B cell (primary cell): ENCODE results near the gene STAB1. TPM values are rescaled to one million over a fixed set of nuclear protein-coding genes. Genes with fewer than 3 reads are reported as not detected.

Source experiments
- ATAC-seq: fragments of 200-7000 bp; cut with Tn5 transposase; one replicate; pipeline ENCODE4 v1.10.0; 2021; ENCODE audit warnings: low read depth, mild to moderate bottlenecking, moderate number of reproducible peaks, moderate library complexity
- CTCF ChIA-PET: fragments of 350-600 bp; sonication (Branson Sonifier 250); formaldehyde crosslinking; loops from one replicate; lab custom pipeline; 2021; ENCODE audit warnings: antibody characterized with exemption, inconsistent platforms; lab: Charles Lee
- POLR2A ChIA-PET: fragments of 350-600 bp; sonication (Branson Sonifier 250); formaldehyde crosslinking; loops from one replicate; lab custom pipeline; 2021; ENCODE audit warnings: antibody characterized with exemption; lab: Charles Lee
- DNase-seq: peaks from one replicate; pipeline ENCODE4 v3.0.0; 2013
- H2AFZ ChIP-seq: 2 replicates; pipeline ENCODE4 v1.6.1; 2012; ENCODE audit warnings: mild to moderate bottlenecking, low read depth, low read length; ENCODE audit not compliant: insufficient read depth, poor library complexity, severe bottlenecking
- H3K27ac ChIP-seq, 2 donors: 1 replicate in 1 of 2; 2 replicates in 1 of 2; pipeline ENCODE4 v1.5.1; 2012 to 2013; ENCODE audit warnings: low read length in 2 of 2, mild to moderate bottlenecking in 2 of 2, moderate library complexity in 1 of 2
- H3K27me3 ChIP-seq, 4 experiments: fragments of 200-600 bp in 1 of 4; sonication (generic) in 1 of 4; replicated peaks in 1 of 4; 1 replicate in 2 of 4; 2 replicates in 2 of 4; pipeline versions ENCODE4 v1.6.1 to v1.7.0; 2013 to 2016; ENCODE audit warnings: low read length in 3 of 4, mild to moderate bottlenecking in 2 of 4, mixed read lengths in 1 of 4, moderate library complexity in 1 of 4; ENCODE audit not compliant: insufficient read depth in 4 of 4, control insufficient read depth in 3 of 4; ENCODE audit errors: control extremely low read depth in 1 of 4
- H3K36me3 ChIP-seq, 2 experiments: replicated peaks in 1 of 2; 1 replicate in 1 of 2; 2 replicates in 1 of 2; pipeline versions ENCODE4 v1.6.1 to v1.7.1; 2013; ENCODE audit warnings: low read length in 1 of 2; ENCODE audit not compliant: insufficient read depth in 2 of 2, control insufficient read depth in 1 of 2; ENCODE audit errors: control extremely low read depth in 1 of 2, extremely low read depth in 1 of 2
- H3K4me1 ChIP-seq, 2 donors: fragments of 200-600 bp in 1 of 2; sonication (generic) in 1 of 2; 1 replicate in 1 of 2; 2 replicates in 1 of 2; pipeline versions ENCODE4 v1.5.1 to v1.6.1; 2013 to 2017; ENCODE audit warnings: low read length in 2 of 2; ENCODE audit not compliant: control insufficient read depth in 2 of 2, insufficient read depth in 2 of 2
- H3K4me2 ChIP-seq: replicated peaks from 2 replicates; pipeline ENCODE3; 2012; ENCODE audit warnings: mild to moderate bottlenecking, low read depth, low read length; ENCODE audit not compliant: poor library complexity, severe bottlenecking
- H3K4me3 ChIP-seq, 5 experiments: fragments of 200-600 bp in 1 of 5; sonication (generic) in 1 of 5; 1 replicate in 3 of 5; 2 replicates in 2 of 5; pipeline versions ENCODE4 v1.5.1 to v1.7.0; 2011 to 2016; ENCODE audit warnings: low read length in 4 of 5, mild to moderate bottlenecking in 4 of 5, low read depth in 2 of 5, control low read depth in 1 of 5, moderate library complexity in 1 of 5; ENCODE audit not compliant: insufficient read depth in 1 of 5; ENCODE audit errors: control extremely low read depth in 1 of 5, extremely low read depth in 1 of 5
- H3K79me2 ChIP-seq: fragments of 200-600 bp; sonication (generic); one replicate; pipeline ENCODE4 v1.6.0; 2016; ENCODE audit warnings: low read length; ENCODE audit not compliant: control insufficient read depth, insufficient read depth
- H3K9ac ChIP-seq: fragments of 200-600 bp; sonication (generic); 2 replicates; pipeline ENCODE4 v1.6.1; 2017; ENCODE audit warnings: mild to moderate bottlenecking, low read length, moderate library complexity
- H3K9me3 ChIP-seq, 3 donors: one replicate each; pipeline versions ENCODE4 v1.6.1 to v1.7.1; 2013; ENCODE audit warnings: low read length in 2 of 3; ENCODE audit not compliant: control insufficient read depth in 2 of 3, insufficient read depth in 1 of 3; ENCODE audit errors: control extremely low read depth in 1 of 3
- H4K20me1 ChIP-seq: 2 replicates; pipeline ENCODE4 v1.6.0; 2012; ENCODE audit warnings: mild to moderate bottlenecking, low read length; ENCODE audit not compliant: insufficient read depth, control insufficient read depth, poor library complexity, severe bottlenecking
- H3K27ac Mint-ChIP-seq: one replicate; pipeline ENCODE4 v1.8.0; 2021; ENCODE audit warnings: mixed read lengths
- H3K27me3 Mint-ChIP-seq: one replicate; pipeline ENCODE4 v1.8.0; 2021; ENCODE audit warnings: mixed read lengths
- H3K4me1 Mint-ChIP-seq: one replicate; pipeline ENCODE4 v1.8.0; 2021; ENCODE audit warnings: mixed read lengths
- H3K4me3 Mint-ChIP-seq: one replicate; pipeline ENCODE4 v1.8.0; 2021; ENCODE audit warnings: mixed read lengths
- H3K9me3 Mint-ChIP-seq: one replicate; pipeline ENCODE4 v1.8.0; 2022; ENCODE audit warnings: mixed read lengths; ENCODE audit not compliant: insufficient read depth
- CTCF ChIP-seq: fragments of 200-600 bp; IDR thresholded peaks from one replicate; pipeline ENCODE4 v1.8.0; 2022; ENCODE audit warnings: antibody characterized with exemption, mild to moderate bottlenecking
- EZH2 ChIP-seq: IDR thresholded peaks from 2 replicates; pipeline ENCODE4 v1.6.1; 2012; ENCODE audit warnings: borderline replicate concordance, low read depth, mild to moderate bottlenecking, moderate library complexity, low read length; ENCODE audit not compliant: insufficient read depth, poor library complexity, severe bottlenecking
- WGBS: methylation state at CpG from one replicate; pipeline ENCODE4 v1.1.5; 2013; ENCODE audit warnings: missing lambda C conversion rate; ENCODE audit not compliant: insufficient coverage; 5-methylcytosine and 5-hydroxymethylcytosine counted together
- intact Hi-C: fragments of 100-400 bp; cut with micrococcal nuclease; formaldehyde crosslinking; loops from one replicate; pipeline ENCODE4 v1.10.0; 2022
- polyA plus RNA-seq: library from polyadenylated mRNA; depleted of rRNA; stranded (reverse); fragments of >200 nt; gene quantifications from 2 replicates; pipeline ENCODE4 v1.2.3, GENCODE V29; 2012
- total RNA-seq, 2 donors: library from RNA; stranded (reverse); fragments of 120-200 nt in 1 of 2; gene quantifications; 1 replicate in 1 of 2; 2 replicates in 1 of 2; pipeline versions ENCODE4 v1.2.3 to v1.2.4, GENCODE V29; 2013 to 2022

STAB1 gene
- total and polyA plus RNA-seq, 2 donors (not counting 1 experiment from before 2014, with no cell fraction given): 3.8 to 4.5 TPM

DNA sequence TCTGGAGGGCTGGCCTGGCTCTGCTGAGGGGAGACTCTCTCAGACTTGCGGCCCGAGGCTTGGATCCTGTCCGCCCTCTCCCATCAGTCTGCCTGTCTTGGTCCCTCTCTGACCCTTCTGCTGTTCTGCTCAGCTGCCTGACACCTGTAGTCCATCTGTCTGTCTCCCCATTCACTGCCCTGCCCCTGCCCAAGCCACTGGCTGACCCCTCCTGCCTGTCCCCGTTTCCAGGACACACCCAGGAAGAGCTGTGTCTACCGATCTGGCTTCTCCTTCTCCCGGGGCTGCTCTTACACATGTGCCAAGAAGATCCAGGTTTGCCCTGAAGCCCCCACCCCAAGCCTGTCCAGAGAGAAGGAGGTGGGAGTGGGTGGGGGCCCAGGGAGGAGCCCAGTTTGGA, 20.1 kb downstream of the STAB1 start:
- Histone ChIP-seq H3K4me1 (no peaks in the 10 kb centered on the region), H3K36me3 (no peaks in the 10 kb centered on the region), H3K27ac (no peak overlapping the region), H3K4me3 (no peak overlapping the region), H3K27me3 (no peaks in the 10 kb centered on the region), H3K4me2 (no peak overlapping the region), H4K20me1 (no peaks in the 10 kb centered on the region), H3K9me3 (no peaks in the 10 kb centered on the region), H2AFZ (no peak overlapping the region), H3K9ac (no peak overlapping the region), H3K79me2 (no peaks in the 10 kb centered on the region)
- H3K4me3 Mint-ChIP-seq: no peak overlapping the region
- no peaks in the 10 kb centered on the region for H3K27me3 Mint-ChIP-seq
- intact Hi-C loops: no loop called here
- H3K27ac Mint-ChIP-seq: no peak overlapping the region
- WGBS: 86% methylated on average over 4 of the region's 6 CpGs
- POLR2A ChIA-PET: no interaction called here
- no peaks in the 10 kb centered on the region for H3K9me3 Mint-ChIP-seq
- H3K4me1 Mint-ChIP-seq: no peaks in the 10 kb centered on the region
- CTCF ChIA-PET: no interaction called here
- DNase-seq: no peak
- ATAC-seq: no peak
- no peak for TF ChIP-seq CTCF
- no peak for TF ChIP-seq EZH2

DNA sequence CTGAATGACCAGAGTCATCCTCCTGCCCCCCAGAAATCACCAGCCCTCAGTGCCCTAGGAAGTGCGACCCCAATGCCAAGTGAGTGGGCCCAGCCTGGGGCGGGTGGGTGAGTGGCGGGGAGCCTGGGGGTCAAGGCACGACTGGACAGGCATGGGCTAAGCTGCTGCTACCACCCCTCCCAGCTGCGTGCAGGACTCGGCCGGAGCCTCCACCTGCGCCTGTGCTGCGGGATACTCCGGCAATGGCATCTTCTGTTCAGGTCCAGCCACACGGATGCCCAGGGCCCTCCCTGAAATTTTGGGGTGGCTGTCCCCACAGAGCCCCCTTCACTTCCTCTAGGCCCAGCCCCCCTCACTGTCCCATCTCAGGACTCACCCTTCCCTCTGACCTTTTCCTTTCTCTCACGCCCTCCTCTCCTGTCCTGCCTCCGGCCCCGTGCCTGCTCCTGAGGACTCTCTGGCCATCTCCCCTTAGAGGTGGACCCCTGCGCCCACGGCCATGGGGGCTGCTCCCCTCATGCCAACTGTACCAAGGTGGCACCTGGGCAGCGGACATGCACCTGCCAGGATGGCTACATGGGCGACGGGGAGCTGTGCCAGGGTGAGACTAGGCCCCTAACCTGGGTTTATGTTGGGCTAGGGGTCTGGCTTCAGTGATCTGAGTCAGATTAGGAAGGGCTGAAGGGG, 21.5 kb downstream of the STAB1 start:
- H4K20me1 ChIP-seq: no peaks in the 10 kb centered on the region
- H3K4me2 ChIP-seq: no peak overlapping the region
- H3K9ac ChIP-seq: no peak overlapping the region
- no peak for ATAC-seq
- Mint-ChIP-seq H3K9me3 (no peaks in the 10 kb centered on the region), H3K27ac (no peak overlapping the region), H3K27me3 (no peaks in the 10 kb centered on the region), H3K4me3 (no peak overlapping the region), H3K4me1 (no peaks in the 10 kb centered on the region)
- no peak overlapping the region for H2AFZ ChIP-seq
- no peaks in the 10 kb centered on the region for H3K9me3 ChIP-seq
- intact Hi-C loops: no loop called here
- H3K36me3 ChIP-seq: no peaks in the 10 kb centered on the region
- no peaks in the 10 kb centered on the region for H3K4me1 ChIP-seq
- no peak for TF ChIP-seq EZH2
- TF ChIP-seq CTCF: no peak
- no peaks in the 10 kb centered on the region for H3K27me3 ChIP-seq
- ChIA-PET CTCF (no interaction called here), POLR2A (no interaction called here)
- no peak overlapping the region for H3K4me3 ChIP-seq
- 96% methylated on average over 18 of the region's 19 CpGs for WGBS
- DNase-seq: no peak
- no peaks in the 10 kb centered on the region for H3K79me2 ChIP-seq
- H3K27ac ChIP-seq: no peak overlapping the region
